CD4-positive, alpha-beta T cell treated with Interleukin-21 for 1 hour (primary cell): ENCODE data around the gene DIAPH3.

Experiments used
- DNase-seq: peaks from one replicate; pipeline ENCODE4 v3.0.0-alpha.2; 2020

Gene DIAPH3

DNA sequence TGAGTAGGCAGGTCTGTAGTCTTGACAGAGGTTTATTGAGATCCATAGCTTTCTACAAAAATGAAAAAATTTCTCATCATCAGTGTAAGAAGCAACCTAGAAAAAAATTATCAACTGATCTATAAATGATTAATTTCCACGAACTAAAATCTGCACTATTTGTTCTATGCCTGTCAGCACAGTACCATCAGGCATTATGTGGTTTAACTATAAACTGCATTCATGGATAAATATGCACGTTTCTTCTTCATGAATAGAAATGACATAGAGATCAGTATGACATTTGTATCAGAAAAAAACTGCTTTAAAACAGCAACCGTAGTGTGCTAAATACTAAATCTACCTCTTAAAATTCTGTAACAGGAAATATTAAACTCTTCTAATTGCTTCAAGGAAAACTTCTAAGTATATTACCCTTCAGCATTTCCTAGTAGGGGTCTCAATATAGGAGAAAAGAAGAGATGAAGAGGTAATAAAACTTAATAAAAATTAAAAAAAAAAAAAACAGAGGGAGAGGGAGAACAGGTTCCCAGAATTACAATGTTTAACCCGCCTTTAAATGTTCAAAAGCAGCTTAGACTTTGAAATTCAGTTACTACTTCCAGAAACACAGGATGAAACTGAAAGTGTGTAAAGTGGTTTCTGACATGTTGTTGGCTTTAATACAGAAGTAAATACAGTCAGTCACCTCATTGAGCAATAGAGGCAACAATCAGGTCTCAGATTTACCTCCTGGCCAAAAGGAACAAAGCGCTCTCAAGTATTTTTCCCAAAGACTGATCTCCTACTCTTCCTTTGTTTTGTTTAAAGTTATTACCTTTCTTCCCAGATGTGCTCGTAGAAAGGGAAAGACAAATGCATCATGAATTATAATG lies 144.4 kb downstream of the DIAPH3 start:
- no peak for DNase-seq

DNA sequence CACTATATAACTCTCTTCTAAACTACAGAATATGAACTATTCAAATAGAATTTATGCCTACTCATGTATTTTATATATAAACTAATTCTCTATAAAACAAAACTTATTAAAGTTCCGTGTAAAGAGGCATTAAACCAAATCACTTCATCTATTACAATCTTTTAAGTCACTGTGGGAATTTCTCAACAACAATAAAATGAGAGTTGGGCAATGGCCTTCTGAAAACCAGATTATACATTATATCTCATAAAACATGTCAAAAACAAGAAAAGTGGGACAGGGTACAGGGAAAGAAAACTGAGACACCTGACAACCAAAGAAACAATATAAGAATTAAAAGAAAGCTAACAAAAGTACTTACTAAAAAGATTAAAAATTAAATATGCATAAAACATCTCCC lies 145.2 kb downstream of the DIAPH3 start:
- DNase-seq: no peak

DNA sequence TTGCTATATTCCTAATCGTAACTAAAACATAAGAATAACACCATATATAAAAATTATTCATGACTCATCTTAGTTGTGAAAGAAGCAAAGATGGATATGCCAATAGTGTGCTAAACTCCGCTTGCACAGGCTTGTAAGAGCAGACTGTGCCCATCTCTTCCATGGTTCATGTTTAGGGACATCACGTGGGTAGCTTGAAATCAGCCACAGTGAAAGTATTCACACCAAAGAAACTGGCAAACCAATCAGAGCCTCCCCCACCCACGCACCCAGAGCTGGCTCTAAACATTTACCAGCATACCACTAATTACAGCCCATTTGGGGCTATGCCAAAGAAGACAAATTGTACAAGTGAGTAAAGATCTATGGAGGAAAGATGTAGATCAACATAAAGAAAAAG lies 147.5 kb downstream of the DIAPH3 start:
- no peak for DNase-seq

DNA sequence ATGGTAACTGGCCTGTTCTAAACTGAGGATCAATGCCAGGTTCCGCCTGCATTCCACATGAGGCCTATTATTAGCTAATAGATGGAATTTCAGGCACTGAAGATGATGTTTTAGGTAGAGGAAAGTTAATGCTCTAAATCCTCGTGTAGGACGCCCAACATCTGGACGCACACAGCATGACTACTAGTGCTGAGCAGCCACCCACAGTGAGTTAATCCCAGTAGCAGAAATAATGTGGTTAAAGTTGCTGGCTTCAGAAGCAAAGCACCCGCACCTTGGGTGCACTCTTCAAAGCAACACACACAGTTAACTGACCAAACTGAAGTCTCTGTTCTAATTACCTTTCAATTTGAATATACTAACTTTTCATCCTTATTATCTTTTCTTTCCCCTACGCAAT lies 150.6 kb downstream of the DIAPH3 start:
- no peak for DNase-seq

DNA sequence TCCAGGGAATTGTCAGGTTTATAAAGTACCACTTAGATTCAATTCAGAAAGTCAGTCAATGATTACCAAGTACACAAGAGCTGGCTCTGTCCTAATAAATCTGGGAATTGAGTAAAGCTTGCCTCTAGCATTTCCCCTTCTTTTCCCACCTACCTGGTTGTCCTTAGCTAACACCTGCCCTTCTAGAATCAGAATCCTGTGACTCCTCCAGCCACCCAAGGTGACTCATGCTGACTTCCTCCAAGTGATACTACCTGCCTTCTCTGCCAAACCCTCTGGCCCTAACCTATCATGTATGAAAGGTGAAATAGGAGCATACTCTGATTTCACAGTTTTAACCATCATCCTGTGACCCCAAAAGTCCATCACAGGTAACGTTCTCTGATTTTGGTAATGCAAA lies 151.2 kb downstream of the DIAPH3 start:
- no peak for DNase-seq

DNA sequence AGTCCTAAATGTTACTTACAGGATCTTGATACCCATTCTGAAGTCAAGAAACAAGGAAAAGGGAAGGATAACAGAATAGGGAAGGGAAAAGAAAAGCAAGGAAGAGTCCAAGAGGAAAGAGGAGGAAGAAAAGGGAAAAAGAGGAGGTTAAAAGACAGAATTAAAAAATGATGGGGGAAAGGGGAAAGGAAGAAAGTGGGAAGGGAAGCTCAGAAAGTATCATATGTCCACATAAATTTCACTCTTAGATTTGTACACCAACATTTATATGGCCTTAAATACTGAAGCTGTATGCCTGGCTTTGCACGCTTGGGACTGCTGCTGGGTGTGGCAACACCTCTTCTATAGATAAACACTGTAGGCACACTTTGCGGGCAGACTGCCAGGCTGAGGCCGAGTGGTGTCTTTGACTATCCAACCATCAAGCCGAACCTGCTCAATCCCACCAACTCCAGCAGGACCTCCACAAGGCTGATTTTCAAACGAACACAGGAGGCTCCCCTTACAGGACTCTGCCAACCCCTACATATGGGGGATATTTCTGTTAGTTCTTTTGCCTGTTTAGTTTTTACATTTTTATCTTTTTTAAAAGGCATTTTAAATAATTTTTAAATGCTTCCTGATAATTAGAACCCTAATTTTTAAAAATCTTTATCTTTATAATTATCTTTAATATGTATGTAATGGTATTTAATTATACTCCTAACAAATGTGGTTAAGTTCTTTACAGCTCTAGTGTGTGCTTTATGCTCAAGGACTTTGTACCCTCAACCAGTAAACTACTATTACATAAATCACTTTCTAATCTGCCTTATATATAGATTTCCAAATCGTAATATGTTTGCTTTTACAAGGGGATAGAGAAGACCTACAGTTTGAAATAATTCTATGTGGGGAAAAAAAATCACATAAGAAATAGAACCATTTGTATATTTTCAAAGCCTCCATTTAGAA lies 154.2 kb downstream of the DIAPH3 start:
- DNase-seq: peak; percentile 4

DNA sequence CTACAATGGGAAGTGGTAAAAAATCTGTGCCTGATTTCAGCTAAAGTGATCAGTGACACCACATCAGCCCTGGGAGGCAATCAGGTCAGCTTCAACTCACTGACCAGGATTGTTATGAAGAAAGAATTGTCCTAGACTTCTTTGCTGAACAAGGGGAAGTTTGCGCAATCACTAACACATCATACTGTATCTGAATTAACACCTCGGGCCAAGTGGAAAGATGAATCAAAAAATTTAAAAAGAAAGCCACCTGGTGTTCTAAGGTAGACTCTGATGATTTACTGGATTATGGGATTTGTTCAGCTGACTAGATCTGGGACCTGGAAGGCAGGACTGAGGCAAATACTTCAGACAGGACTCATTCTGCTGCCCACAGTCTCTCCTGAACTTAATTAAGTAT lies 161.8 kb downstream of the DIAPH3 start:
- DNase-seq: no peak

DNA sequence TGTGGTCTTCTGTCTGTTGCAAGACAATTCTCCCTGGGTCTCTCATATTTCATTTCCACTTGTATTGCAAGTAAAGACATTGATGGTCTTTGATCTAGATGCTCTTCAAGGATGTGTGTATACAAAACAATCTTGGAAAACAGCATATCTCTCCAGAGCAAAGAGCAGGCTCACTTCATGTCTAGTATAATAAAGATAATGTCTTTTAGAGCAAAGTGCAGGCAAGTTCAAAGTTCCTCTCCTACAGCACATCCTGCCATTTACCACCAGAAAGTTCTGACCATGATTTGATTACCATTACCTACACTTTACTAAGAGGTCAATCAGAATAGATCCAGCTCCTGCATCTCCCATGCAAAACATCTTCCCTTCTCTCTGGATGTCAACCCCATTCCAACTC lies 162.8 kb downstream of the DIAPH3 start:
- no peak for DNase-seq

DNA sequence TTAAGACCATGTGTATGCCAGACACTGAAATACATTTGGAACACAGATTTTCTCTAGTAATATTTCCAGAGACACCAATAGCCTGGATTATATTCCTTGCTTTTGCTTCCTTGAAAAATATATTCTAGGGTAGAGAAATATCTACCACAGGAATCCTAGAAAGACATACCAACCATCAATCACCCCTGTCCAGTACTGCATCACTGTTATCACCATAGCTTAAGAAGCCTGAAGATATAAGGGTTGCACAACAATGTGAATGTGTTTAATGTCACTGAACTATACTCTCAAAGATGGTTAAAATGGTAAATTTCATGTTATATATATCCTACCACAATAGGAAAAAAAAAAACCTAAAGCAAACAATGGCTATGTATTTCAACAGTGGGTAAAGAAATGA lies 163.6 kb downstream of the DIAPH3 start:
- no peak for DNase-seq

DNA sequence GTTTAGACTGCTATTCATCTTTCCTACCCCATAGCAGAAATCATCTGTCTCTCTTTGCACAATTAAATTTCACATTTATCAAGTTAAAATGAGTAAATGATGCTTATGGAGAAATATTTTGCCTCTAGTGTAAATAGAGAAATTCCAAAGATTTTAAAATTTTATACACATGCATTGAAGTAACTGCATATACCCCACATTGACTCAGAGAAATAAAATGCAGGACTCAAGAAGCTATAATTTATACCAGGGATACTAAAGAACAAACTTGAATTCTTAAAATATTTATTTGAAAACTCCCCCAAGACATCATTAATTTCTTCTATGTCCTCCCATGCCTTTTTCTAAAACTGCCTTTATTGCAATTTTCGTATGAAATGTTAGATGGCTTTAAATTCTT lies 165.8 kb downstream of the DIAPH3 start:
- DNase-seq: no peak

DNA sequence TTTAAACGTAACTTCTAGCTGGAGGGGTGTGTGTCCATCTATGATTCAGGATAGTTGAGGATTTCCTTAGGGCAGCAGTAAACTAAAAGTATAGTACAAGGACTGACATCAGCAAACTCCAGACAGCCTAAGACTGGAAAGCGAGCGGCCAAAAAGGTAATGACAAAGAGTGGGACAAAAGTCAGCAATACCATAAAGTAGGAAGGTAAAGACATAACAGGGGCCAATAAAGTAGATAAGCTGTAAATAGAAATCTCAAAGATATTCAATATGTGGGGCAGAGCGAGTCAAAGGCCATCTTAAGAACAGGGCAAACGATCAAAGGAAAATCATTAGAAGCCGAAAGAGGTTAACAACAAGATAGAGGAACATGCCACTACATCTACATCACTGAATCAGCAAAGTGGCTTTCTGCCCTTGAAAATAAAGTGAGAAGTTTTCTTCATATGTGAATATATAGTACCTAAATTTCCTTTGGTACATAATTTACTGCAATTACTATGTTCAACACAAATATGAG lies 167.2 kb downstream of the DIAPH3 start:
- DNase-seq: no peak

DNA sequence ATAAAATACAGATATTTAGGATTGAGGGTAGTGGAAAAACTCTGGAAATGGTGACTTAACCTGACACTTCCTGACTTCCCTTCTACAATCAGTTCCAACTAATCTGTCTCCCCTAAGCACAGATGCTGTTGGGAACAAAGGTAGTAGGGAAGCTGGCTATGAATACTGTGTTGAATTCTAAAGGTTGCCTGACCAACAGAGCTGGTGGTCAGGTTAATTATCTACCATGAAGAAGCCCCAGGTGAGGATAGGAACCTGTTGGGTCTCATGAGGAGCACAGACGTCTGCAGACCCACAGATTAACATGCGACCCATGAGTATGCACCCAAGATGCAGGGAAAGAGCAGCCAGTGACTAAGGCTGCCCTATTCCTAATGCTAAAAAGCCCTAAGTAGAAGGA lies 172.3 kb downstream of the DIAPH3 start:
- DNase-seq: no peak

DNA sequence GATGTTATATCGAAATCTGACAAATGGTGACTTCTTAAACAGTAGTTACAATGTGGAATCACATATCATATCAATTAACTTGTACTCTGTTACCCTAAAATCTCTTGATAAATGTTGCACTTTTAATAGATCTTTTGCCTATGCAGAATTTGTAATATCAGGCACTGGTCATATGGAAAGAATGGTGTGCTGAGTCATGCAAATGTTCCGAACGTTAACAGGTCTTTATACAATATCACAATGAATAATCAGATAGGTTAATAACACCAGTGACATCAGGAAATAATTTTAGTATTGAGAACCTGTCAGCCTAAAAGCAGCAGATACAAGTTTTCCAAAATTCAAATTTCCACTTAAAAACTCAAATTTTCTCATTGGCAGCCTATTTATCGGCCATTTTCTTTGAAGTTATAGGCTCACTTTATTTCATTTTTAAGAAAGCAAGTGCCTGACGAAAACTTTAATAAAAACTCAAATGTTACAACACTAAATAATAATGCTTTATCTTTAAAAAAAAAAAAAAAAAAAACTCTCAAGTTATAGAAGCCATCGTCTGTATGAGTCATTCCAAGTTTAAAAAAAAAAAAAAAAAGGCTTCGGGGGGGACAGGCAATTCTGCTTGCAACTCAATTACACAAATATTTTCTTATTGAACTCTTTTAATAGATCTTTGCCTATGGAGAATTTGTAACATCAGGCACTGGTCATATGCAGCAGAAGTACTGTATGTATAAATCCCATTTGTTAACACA lies 180.9 kb downstream of the DIAPH3 start:
- DNase-seq: no peak

DNA sequence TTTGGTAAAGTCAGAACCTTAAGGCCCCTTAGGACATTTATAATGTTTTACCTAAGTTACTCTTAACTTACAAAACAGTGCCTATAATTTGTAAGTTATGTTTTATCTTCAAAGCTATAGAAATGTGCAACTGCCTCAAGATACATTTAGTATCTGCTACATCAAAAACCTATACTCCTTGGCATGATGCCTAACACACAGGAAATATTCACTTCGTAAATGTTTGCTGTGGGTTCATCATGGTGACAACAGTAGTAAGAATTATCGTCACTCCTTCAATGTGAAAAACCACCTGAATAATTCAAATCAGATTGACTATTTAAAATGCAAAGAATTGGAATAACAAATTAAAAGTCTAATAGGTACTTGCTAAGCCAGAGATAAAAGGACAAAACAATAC lies 184.1 kb downstream of the DIAPH3 start:
- no peak for DNase-seq

DNA sequence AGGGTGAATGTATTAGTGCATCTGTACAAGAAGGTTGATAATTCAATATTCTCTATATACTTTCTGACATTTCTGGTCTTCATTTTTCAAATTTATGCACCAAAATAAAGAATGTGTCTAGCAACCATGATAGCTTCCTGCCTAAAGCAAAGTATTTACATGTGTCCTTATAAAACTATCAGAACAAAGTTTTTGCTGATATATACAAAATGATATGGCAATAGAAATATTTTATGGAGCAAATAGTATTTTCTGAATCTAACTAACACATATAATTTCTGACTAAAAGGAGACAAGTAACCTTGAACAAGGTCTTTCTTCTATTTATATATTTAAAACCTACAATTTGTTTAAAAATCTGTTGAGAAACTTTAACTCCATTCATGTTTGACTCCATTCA lies 184.9 kb downstream of the DIAPH3 start:
- DNase-seq: no peak

DNA sequence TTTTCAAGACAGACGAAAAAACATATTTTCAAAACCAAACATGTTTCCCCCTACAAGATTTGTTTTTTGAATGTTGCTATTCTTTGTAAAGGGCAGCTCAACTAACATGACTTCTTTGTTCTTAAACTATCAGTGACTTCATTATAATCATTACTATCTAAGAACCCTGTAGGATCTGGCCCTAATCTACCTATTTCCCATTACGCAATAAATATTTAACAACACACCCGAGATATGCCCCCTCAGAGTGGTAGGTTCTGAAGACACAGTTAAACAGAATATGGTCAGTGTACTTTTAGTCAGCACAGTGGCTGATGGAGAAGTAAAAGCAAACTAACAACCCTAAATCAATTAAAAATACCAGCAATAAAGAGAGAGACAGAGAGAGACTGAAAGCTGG lies 186.9 kb downstream of the DIAPH3 start:
- no peak for DNase-seq

DNA sequence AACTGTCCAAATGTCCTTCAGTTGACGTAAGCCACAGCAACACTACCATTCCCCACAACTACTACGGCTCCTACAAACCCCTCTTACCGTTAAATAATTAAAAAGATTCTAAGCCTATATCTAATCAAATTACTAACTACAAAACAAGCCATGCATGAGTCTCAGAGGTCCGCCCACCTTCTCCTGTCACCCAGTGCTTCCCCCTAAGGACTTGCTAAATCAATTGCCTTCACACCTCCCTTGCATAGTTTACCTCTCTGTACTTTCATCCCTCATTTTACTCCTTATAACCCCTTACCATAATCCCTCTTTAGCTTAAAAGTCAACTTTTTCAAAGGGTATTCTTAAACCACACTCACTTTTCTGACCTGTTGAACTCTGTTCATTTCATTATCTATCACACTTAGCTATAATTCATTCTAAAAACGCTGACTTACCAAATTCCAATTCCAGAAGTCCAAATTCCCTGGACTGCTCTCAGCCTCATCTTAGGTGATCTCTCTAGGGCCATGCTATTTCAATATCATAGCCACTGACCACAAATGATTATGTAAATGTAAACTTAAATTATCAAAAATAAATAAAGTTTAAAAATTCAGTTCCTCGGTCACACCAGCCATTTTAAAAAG lies 187.8 kb downstream of the DIAPH3 start:
- DNase-seq: no peak

DNA sequence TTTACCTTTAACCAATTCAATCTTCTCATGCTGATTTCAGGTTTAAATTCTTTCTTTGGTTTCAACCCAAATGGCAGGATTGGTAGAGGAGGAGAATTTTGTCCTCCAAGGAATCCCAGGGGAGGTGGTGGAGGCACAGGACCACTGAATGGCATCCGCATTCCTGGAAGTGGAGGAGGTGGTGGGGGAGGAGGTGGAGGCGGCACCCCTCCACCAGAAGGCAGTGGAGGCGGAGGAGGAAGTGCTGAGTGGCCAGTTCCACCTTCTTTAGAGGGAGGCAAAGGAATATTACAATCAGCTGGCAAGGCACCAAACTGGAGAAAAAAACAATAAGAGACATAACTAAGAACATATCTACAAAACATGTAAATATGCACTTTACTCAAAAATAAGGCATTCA lies 192.9 kb downstream of the DIAPH3 start:
- no peak for DNase-seq

DNA sequence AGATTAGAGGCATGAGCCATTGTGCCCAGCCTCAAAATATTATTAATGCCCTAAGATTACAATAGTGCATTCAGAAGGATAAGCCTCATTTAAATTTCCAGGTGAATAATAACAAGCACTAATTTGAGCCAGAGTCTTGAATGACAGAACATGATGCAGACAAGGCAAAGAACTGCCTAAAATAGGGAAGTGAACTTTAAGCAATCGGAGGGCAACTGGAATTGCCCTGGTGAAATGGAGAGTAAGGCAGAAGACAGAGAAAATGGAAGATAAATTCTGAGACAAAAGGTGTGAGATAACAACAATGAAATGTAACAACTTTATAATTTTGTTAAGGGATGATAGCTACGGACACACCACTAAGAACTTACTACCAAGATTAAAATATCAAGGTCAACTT lies 199.9 kb downstream of the DIAPH3 start:
- no peak for DNase-seq

DNA sequence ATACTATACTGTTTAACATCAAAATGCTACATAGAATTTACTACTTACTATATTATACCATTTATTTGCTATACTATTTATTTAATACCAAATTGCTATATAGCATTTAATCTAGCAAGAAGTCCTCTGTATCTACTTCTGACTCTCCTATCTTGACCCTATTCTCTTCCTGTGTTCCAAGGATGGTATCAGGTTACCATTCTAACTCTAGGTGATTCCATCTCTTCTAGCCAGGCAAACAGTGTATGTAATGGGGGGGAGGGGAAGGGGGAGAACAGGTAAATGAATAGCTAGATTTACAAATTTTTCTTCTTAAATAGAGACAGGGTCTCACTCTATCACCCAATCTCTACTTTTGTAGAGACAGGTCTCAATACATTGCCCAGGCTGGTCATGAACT lies 200.3 kb downstream of the DIAPH3 start:
- no peak for DNase-seq

DNA sequence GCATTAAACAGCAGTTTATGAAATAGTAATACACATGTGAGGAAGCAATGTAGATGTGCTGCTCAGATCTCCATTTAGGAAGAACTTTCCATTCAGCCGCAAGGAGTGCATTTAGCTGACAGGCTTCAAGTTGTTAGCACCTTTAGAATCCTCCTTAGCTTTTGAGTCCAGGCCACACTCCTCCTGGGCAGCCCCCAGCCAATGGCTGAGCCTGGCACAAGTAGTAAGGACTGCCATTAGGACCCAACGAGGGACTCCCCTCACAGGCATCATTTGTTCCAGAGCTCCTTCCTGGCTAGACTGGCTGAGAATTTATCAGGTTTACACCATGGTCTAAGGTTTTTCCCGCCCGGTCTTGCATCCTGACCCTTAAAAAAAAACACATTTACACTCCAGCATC lies 201.4 kb downstream of the DIAPH3 start:
- DNase-seq: no peak

DNA sequence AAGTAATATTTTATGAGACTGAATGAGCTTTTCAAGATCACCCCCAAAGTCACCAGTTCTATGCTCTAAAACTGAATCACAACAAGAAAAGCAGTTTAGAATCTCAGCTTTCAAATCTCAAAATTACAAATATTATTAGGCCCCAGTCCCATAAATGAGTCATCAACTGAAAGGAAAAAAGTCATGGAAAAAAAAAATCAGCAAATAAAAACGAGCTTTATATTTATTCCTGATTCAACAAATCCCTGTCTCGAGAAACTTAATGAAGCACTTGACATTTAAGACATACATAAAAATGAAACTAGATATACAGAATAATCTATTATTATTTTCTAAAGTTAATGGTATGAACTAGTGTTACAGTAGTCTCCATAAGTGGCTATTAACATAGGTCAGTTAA lies 203.0 kb downstream of the DIAPH3 start:
- DNase-seq: no peak

DNA sequence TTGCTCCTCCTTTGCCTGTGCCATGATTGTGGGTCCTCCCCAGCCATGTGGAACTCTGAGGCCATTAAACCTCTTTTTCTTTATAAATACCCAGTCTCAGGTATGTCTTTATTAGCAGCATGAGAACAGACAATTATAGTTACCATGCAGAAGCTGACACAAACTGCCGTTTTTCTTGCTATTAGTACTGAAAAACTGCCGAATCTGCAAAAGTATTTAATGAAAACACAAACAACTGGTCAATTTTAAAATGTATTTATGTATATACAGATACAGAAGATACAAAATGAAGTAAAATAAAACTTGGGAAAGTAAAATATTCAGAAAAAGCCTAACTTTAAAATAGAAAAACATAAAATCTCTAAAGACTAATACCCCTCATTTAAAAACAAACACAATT lies 206.3 kb downstream of the DIAPH3 start:
- DNase-seq: no peak
